ENCODE data around the gene ZNF853. TPM values are rescaled to one million over a fixed set of nuclear protein-coding genes. Genes with fewer than 3 reads are reported as not detected.
A peak's percentile ranks its signal among the peaks of the same experiment; 100 is the strongest.

ZNF853 gene
- total RNA-seq, 1 experiment from 2014 or later = 3.4 TPM

DNA sequence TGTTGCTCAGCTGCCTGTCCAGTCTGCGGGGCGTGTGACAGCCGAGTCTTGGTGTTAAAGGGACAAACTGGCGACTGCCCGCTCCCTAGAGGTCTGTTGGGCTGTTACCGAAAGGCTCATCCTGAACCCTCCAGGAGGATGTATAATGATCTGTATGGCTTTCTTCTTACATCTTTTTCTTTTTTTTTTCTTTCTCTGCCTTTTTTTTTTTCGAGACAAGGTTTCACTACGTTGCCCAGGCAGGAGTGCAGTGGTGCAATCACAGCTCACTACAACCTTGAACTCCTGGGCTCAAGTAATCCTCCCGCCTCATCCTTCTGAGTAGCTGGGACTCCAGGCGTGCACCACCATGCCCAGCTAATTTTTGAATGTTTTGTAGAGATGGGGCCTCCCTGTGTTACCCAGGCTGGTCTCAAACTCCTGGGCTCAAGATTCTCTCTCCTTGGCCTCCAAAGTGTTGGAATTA, 24.7 kb upstream of the ZNF853 start:
- no peak for DNase-seq (ENCODE audit: low spot score)
- no TSS peak for BruUV-seq (replicated peaks)
- Histone ChIP-seq H3K4me3 (ENCODE audit: low read depth, low read length, poor library complexity, severe bottlenecking) (peak overlapping the region; percentile 86), H3K9me3 (ENCODE audit: low read depth, low read length, poor library complexity, severe bottlenecking) (no peaks in the 10 kb centered on the region), H3K4me1 (ENCODE audit: insufficient read depth, low read length, poor library complexity, severe bottlenecking) (peaks cover 2% of the 10 kb centered on the region), H3K27me3 (replicated peaks; ENCODE audit: insufficient read depth, low read depth, low read length, poor library complexity) (no peaks in the 10 kb centered on the region), H3K36me3 (ENCODE audit: insufficient read depth, low read length, poor library complexity, severe bottlenecking) (peaks cover 62% of the 10 kb centered on the region), H3K27ac (ENCODE audit: low read depth, low read length, poor library complexity, severe bottlenecking) (peak overlapping the region; percentile 88)
- intact Hi-C loops (cut with micrococcal nuclease; ENCODE audit: unreplicated experiment) = no loop called here
- POLR2A ChIA-PET (ENCODE audit: low non-redundant PET) = no interaction called here
- CTCF ChIA-PET = no interaction called here
- TF ChIP-seq, protein P1, sequence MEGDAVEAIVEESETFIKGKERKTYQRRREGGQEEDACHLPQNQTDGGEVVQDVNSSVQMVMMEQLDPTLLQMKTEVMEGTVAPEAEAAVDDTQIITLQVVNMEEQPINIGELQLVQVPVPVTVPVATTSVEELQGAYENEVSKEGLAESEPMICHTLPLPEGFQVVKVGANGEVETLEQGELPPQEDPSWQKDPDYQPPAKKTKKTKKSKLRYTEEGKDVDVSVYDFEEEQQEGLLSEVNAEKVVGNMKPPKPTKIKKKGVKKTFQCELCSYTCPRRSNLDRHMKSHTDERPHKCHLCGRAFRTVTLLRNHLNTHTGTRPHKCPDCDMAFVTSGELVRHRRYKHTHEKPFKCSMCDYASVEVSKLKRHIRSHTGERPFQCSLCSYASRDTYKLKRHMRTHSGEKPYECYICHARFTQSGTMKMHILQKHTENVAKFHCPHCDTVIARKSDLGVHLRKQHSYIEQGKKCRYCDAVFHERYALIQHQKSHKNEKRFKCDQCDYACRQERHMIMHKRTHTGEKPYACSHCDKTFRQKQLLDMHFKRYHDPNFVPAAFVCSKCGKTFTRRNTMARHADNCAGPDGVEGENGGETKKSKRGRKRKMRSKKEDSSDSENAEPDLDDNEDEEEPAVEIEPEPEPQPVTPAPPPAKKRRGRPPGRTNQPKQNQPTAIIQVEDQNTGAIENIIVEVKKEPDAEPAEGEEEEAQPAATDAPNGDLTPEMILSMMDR (conservative IDR thresholded peaks at IDR 0.05; ENCODE audit: low read depth, low read length) = no peak
- TF ChIP-seq EZH2 (IDR thresholded peaks at IDR 0.05; ENCODE audit: borderline replicate concordance, low read depth, low read length, poor library complexity, severe bottlenecking) = no peak

DNA sequence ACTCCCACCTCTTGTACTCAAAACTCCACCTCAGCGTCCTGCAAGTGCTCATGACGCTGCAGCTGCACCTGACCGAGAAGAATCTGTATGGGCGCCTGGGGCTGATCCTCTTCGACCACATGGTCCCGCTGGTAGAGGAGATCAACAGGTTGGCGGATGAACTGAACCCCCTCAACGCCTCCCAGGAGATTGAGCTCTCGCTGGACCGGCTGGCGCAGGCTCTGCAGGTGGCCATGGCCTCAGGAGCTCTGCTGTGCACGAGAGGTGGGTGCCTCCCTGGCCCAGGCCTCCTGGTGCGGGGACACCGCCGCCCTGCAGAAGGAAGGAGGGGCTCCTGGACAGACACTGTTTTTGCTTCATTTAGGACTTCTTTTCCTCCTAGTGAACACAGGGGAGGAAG, 15.3 kb upstream of the ZNF853 start:
- no peaks in the 10 kb centered on the region for H3K4me1 ChIP-seq (ENCODE audit: insufficient read depth, low read length, poor library complexity, severe bottlenecking)
- H3K27ac ChIP-seq (ENCODE audit: low read depth, low read length, poor library complexity, severe bottlenecking) = no peak overlapping the region
- intact Hi-C loops (cut with micrococcal nuclease; ENCODE audit: unreplicated experiment) = no loop called here
- POLR2A ChIA-PET (ENCODE audit: low non-redundant PET) = no interaction called here
- no TSS peak for BruUV-seq (replicated peaks)
- H3K27me3 ChIP-seq (replicated peaks; ENCODE audit: insufficient read depth, low read depth, low read length, poor library complexity) = no peaks in the 10 kb centered on the region
- peaks cover 55% of the 10 kb centered on the region for H3K36me3 ChIP-seq (ENCODE audit: insufficient read depth, low read length, poor library complexity, severe bottlenecking)
- no peaks in the 10 kb centered on the region for H3K9me3 ChIP-seq (ENCODE audit: low read depth, low read length, poor library complexity, severe bottlenecking)
- H3K4me3 ChIP-seq (ENCODE audit: low read depth, low read length, poor library complexity, severe bottlenecking) = no peak overlapping the region
- TF ChIP-seq EZH2 (IDR thresholded peaks at IDR 0.05; ENCODE audit: borderline replicate concordance, low read depth, low read length, poor library complexity, severe bottlenecking) = no peak
- TF ChIP-seq, protein P1 (conservative IDR thresholded peaks at IDR 0.05; ENCODE audit: low read depth, low read length) = no peak
- CTCF ChIA-PET = interaction anchor here (0.7 kb wide), 1 partner anchor 10 kb away, joined by 3 read pairs; no protein-coding TSS in a partner anchor
- DNase-seq (ENCODE audit: low spot score) = no peak

- no peak for DNase-seq (ENCODE audit: low spot score)
- H3K4me3 ChIP-seq (ENCODE audit: low read depth, low read length, poor library complexity, severe bottlenecking) = no peak overlapping the region
- ChIA-PET CTCF (no interaction called here), POLR2A (ENCODE audit: low non-redundant PET) (no interaction called here)
- peaks cover 26% of the 10 kb centered on the region for H3K36me3 ChIP-seq (ENCODE audit: insufficient read depth, low read length, poor library complexity, severe bottlenecking)
- H3K9me3 ChIP-seq (ENCODE audit: low read depth, low read length, poor library complexity, severe bottlenecking) = no peaks in the 10 kb centered on the region
- H3K27ac ChIP-seq (ENCODE audit: low read depth, low read length, poor library complexity, severe bottlenecking) = no peak overlapping the region
- BruUV-seq (replicated peaks) = no TSS peak
- intact Hi-C loops (cut with micrococcal nuclease; ENCODE audit: unreplicated experiment) = no loop called here
- no peaks in the 10 kb centered on the region for H3K27me3 ChIP-seq (replicated peaks; ENCODE audit: insufficient read depth, low read depth, low read length, poor library complexity)
- H3K4me1 ChIP-seq (ENCODE audit: insufficient read depth, low read length, poor library complexity, severe bottlenecking) = no peaks in the 10 kb centered on the region
- no peak for TF ChIP-seq EZH2 (IDR thresholded peaks at IDR 0.05; ENCODE audit: borderline replicate concordance, low read depth, low read length, poor library complexity, severe bottlenecking)
- TF ChIP-seq, protein P1 (conservative IDR thresholded peaks at IDR 0.05; ENCODE audit: low read depth, low read length) = no peak
Measured at GRCh38 chr7:6604458-6604857, 11.0 kb upstream of the ZNF853 start.
